Spleen (tissue), 11 donors: ENCODE data around the gene GRPEL1. TPM values are rescaled to one million over a fixed set of nuclear protein-coding genes. Genes with fewer than 3 reads are reported as not detected.

Experiments
- DNase-seq: peaks from one replicate; pipeline ENCODE4 v3.0.0-alpha.2; 2020
- H3K27ac ChIP-seq, 8 donors: fragments of 200-600 bp; sonication (generic) in 7 of 8; 1 replicate in 4 of 8; 2 replicates in 4 of 8; pipeline versions ENCODE4 v1.5.0 to v1.8.0; 2016 to 2021; ENCODE audit warnings: inconsistent platforms in 4 of 8, mild to moderate bottlenecking in 4 of 8, moderate library complexity in 1 of 8
- H3K27me3 ChIP-seq, 7 donors: fragments of 200-600 bp; sonication (generic) in 6 of 7; replicated peaks in 1 of 7; 1 replicate in 4 of 7; 2 replicates in 3 of 7; pipeline versions ENCODE4 v1.5.0 to v1.8.0; 2016 to 2021; ENCODE audit warnings: inconsistent platforms in 3 of 7, mild to moderate bottlenecking in 1 of 7
- H3K36me3 ChIP-seq, 6 donors: fragments of 200-600 bp; sonication (generic) in 5 of 6; 1 replicate in 4 of 6; 2 replicates in 2 of 6; pipeline versions ENCODE4 v1.5.0 to v1.8.0; 2016 to 2021; ENCODE audit warnings: inconsistent platforms in 2 of 6
- H3K4me1 ChIP-seq, 6 donors: fragments of 200-600 bp; sonication (generic) in 5 of 6; 1 replicate in 3 of 6; 2 replicates in 3 of 6; pipeline versions ENCODE4 v1.5.0 to v1.8.0; 2016 to 2021; ENCODE audit warnings: inconsistent platforms in 3 of 6
- H3K4me3 ChIP-seq, 8 donors: fragments of 200-600 bp; sonication (generic) in 7 of 8; 1 replicate in 4 of 8; 2 replicates in 4 of 8; pipeline versions ENCODE4 v1.5.0 to v1.8.0; 2016 to 2021; ENCODE audit warnings: inconsistent platforms in 4 of 8, mild to moderate bottlenecking in 4 of 8, moderate library complexity in 2 of 8
- H3K9me3 ChIP-seq, 8 donors: fragments of 200-600 bp; sonication (generic) in 7 of 8; 1 replicate in 4 of 8; 2 replicates in 4 of 8; pipeline versions ENCODE4 v1.5.0 to v1.8.0; 2016 to 2021; ENCODE audit warnings: inconsistent platforms in 4 of 8
- CTCF ChIP-seq, 11 experiments: fragments of 200-600 bp in 7 of 11; fragments of 450-650 bp in 4 of 11; sonication (generic) in 4 of 11; IDR thresholded peaks in 8 of 11; conservative IDR thresholded peaks in 3 of 11; 1 replicate in 7 of 11; 2 replicates in 4 of 11; pipeline versions ENCODE4 v1.4.0 to v1.8.0; 2016 to 2021; ENCODE audit warnings: antibody characterized with exemption in 11 of 11, inconsistent platforms in 4 of 11, mild to moderate bottlenecking in 1 of 11
- POLR2A ChIP-seq, 3 donors: fragments of 450-650 bp; IDR thresholded peaks; one replicate each; pipeline ENCODE4 v1.5.1; 2017; ENCODE audit warnings: antibody characterized with exemption in 3 of 3, mild to moderate bottlenecking in 1 of 3
- POLR2AphosphoS5 ChIP-seq, 3 donors: sonication (generic); formaldehyde crosslinking; IDR thresholded peaks; one replicate each; pipeline ENCODE4 v1.5.1; 2017; ENCODE audit warnings: antibody characterized with exemption in 3 of 3
- WGBS, 5 donors: extraction: QIAGEN DNeasy Blood & Tissue Kit in 3 of 5; methylation state at CpG; one replicate each; pipeline versions ENCODE4 v1.1.5 to v1.1.7; 2013 to 2018; 5-methylcytosine and 5-hydroxymethylcytosine counted together
- intact Hi-C: fragments of 100-400 bp; cut with DNase I; formaldehyde crosslinking; loops from one replicate; pipeline ENCODE4 v1.15.0; 2023; ENCODE audit warnings: low total_unique reads
- polyA plus RNA-seq, 3 donors: library from polyadenylated mRNA; stranded (reverse); fragments of 200-250 nt; gene quantifications; one replicate each; pipeline ENCODE4 v1.2.1, GENCODE V29; 2013
- total RNA-seq, 7 donors: library from RNA; depleted of rRNA in 3 of 7; stranded (reverse); fragments of >200 nt in 3 of 7; fragmentation: NEBNext Ultra II Directional in 4 of 7; extraction: Animal tissue kit (Norgen Biotek cat#: 25700) in 4 of 7; gene quantifications; one replicate each; pipeline versions ENCODE4 v1.1.0 to v1.2.1, GENCODE V29; 2016 to 2021
- donor health status: healthy with polysubstance abuse.
- donor health status: DM: no; HTN: no; CAD: no; lungs with moderate emphysema.
- donor health status: DM: no; HTN: no; CAD: no.
- donor health status: Bipolar disorder and iron deficiency.
- donor health status: healthy.
- donor health status: DM: no; HTN: no; CAD: no.
- donor health status: DM: yes; HTN: yes; CAD: no.

The GRPEL1 gene
- total and polyA plus RNA-seq, 10 donors, result 17.6 to 42.7 (median 31.0) TPM

DNA sequence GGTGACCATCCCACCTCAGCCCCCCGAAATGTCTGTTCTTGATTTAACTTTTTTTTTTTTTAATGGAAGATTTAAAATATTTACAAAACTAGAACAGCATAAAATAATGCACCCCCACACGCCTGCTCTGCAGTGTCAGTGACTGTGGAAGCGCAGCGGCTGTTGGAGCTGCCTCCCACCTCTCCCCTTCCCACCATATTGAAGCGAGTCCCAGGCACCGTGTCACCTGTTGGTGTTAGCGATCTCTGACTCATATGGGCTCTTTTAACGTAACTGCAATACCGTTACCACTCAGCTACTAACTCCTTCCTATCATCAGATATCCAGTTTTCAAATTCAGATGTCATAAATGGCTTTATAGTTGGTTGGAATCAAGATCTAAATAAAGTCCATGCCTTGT is 41.8 kb downstream of the GRPEL1 start:
- DNase-seq, result peak; percentile 21
- 95 to 97% (median 96%) methylated on average over 9 of the region's 9 CpGs for WGBS, 5 donors
- TF ChIP-seq CTCF (IDR thresholded peaks at IDR 0.05 in 8 of 11, conservative IDR thresholded peaks at IDR 0.05 in 3 of 11) (no peak), POLR2AphosphoS5 (IDR thresholded peaks at IDR 0.05) (no peak), POLR2A (IDR thresholded peaks at IDR 0.05) (no peak)
- H3K4me3 ChIP-seq, result no peak overlapping the region
- H3K27ac ChIP-seq, result no peak overlapping the region
- no peaks in the 10 kb centered on the region for H3K9me3 ChIP-seq
- H3K27me3 ChIP-seq, result no peaks in the 10 kb centered on the region
- H3K4me1 ChIP-seq, result no peaks in the 10 kb centered on the region
- H3K36me3 ChIP-seq, result peaks cover 0 to 100% (median 71%) of the 10 kb centered on the region in 6 donors
- intact Hi-C loops, result no loop called here

- intact Hi-C loops, result no loop called here
- peak; percentile 64 for DNase-seq
- Histone ChIP-seq H3K4me3 (no peak overlapping the region), H3K9me3 (no peaks in the 10 kb centered on the region), H3K27me3 (no peaks in the 10 kb centered on the region), H3K27ac (no peak overlapping the region), H3K36me3 (peaks cover 0 to 100% (median 65%) of the 10 kb centered on the region in 6 donors), H3K4me1 (no peaks in the 10 kb centered on the region)
- WGBS, 5 donors, result 87 to 94% (median 88%) methylated on average over 27 to 28 of the region's 28 CpGs
- TF ChIP-seq POLR2A (IDR thresholded peaks at IDR 0.05) (no peak), POLR2AphosphoS5 (IDR thresholded peaks at IDR 0.05) (peak in 1 of 3 donors; percentile 41), CTCF (IDR thresholded peaks at IDR 0.05 in 8 of 11, conservative IDR thresholded peaks at IDR 0.05 in 3 of 11) (no peak)
These were observed 42.7 kb downstream of the GRPEL1 start for GRCh38 chr4:7025040-7025602.

GRCh38 chr4:7024336-7024890 is 43.5 kb downstream of the GRPEL1 start:
- peaks cover 0 to 100% (median 60%) of the 10 kb centered on the region in 6 donors for H3K36me3 ChIP-seq
- no peaks in the 10 kb centered on the region for H3K9me3 ChIP-seq
- DNase-seq, result peak; percentile 64
- H3K27me3 ChIP-seq, result no peaks in the 10 kb centered on the region
- H3K4me3 ChIP-seq, result no peak overlapping the region
- WGBS, 5 donors, result 88 to 96% (median 93%) methylated on average over 18 to 19 of the region's 19 CpGs
- no peak for TF ChIP-seq CTCF (IDR thresholded peaks at IDR 0.05 in 8 of 11, conservative IDR thresholded peaks at IDR 0.05 in 3 of 11)
- TF ChIP-seq POLR2AphosphoS5 (IDR thresholded peaks at IDR 0.05), result peak in 2 of 3 donors; percentile 12 to 47
- H3K27ac ChIP-seq, result no peak overlapping the region
- H3K4me1 ChIP-seq, result no peaks in the 10 kb centered on the region
- intact Hi-C loops, result no loop called here

GRCh38 chr4:7023901-7024300 is 44.0 kb downstream of the GRPEL1 start:
- H3K36me3 ChIP-seq, result peaks cover 0 to 100% (median 60%) of the 10 kb centered on the region in 6 donors
- H3K9me3 ChIP-seq, result no peaks in the 10 kb centered on the region
- H3K4me1 ChIP-seq, result no peaks in the 10 kb centered on the region
- 84 to 95% (median 92%) methylated on average over 10 to 12 of the region's 12 CpGs for WGBS, 5 donors
- no peak overlapping the region for H3K4me3 ChIP-seq
- no peaks in the 10 kb centered on the region for H3K27me3 ChIP-seq
- intact Hi-C loops, result no loop called here
- peak; percentile 51 for DNase-seq
- TF ChIP-seq POLR2A (IDR thresholded peaks at IDR 0.05), result no peak
- no peak for TF ChIP-seq CTCF (IDR thresholded peaks at IDR 0.05 in 8 of 11, conservative IDR thresholded peaks at IDR 0.05 in 3 of 11)
- no peak for TF ChIP-seq POLR2AphosphoS5 (IDR thresholded peaks at IDR 0.05)
- no peak overlapping the region for H3K27ac ChIP-seq
